Measurements from ENCODE around the gene ALDOB. TPM values are rescaled to one million over a fixed set of nuclear protein-coding genes. Genes with fewer than 3 reads are reported as not detected.

The ALDOB gene
- total RNA-seq, 1 experiment from 2014 or later = not detected

DNA sequence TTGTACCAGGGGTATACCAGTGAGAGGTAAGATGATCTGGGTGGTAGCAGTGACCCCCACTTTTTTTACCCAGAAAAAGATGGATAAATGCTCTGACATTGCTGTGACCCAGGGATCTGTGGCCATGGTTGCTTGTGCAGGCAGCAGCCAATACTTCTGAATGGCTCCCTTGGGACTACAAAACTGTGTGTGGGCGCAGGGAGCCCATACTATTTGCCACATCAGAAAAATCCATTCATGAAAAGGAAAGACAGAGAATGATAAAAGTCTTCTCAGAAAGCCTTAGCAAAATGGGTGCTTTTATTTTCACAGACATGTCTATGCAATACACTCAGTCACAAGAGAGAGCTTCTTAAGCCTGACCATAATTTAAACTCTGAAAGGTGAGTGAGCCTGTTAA lies 37.3 kb upstream of the ALDOB start:
- H2AK5ac ChIP-seq (ENCODE audit: insufficient read length, low read length) = no peak overlapping the region
- no peaks in the 10 kb centered on the region for H3K9me3 Mint-ChIP-seq
- H2AFZ ChIP-seq (ENCODE audit: low read length) = no peak overlapping the region
- H3T11ph ChIP-seq (ENCODE audit: low read length) = no peak overlapping the region
- no peak for DNase-seq
- no peak overlapping the region for H3K4me2 ChIP-seq (ENCODE audit: insufficient read depth, insufficient read length, low read length)
- no peak overlapping the region for H3K56ac ChIP-seq (ENCODE audit: insufficient read length, low read depth, low read length)
- peaks cover 16 to 17% of the 10 kb centered on the region in 2 experiments for H3K4me1 Mint-ChIP-seq
- no peaks in the 10 kb centered on the region for H3K9me3 ChIP-seq (ENCODE audit: control insufficient read depth, low read depth, low read length)
- peaks cover 15 to 31% (median 30%) of the 10 kb centered on the region in 3 experiments; a peak in 6 of 7 replicates for H3K36me3 Mint-ChIP-seq (ENCODE audit: insufficient read depth in 1 of 3, low read depth in 3 of 3)
- no peak overlapping the region for H3K23ac ChIP-seq (ENCODE audit: insufficient read length, low read depth, low read length)
- no peak overlapping the region for H2BK12ac ChIP-seq (ENCODE audit: insufficient read length, low read depth, low read length)
- no peaks in the 10 kb centered on the region for H3K23me2 ChIP-seq (ENCODE audit: insufficient read length, low read depth, low read length, poor library complexity, severe bottlenecking)
- no peak overlapping the region for H2BK15ac ChIP-seq (ENCODE audit: low read depth, low read length)
- no peak overlapping the region for H3K14ac ChIP-seq (ENCODE audit: insufficient read depth, low read length)
- H3K4me1 ChIP-seq (ENCODE audit: insufficient read depth, low read length) = no peaks in the 10 kb centered on the region
- no peak overlapping the region for H4K8ac ChIP-seq (replicated peaks; ENCODE audit: insufficient read length, low read depth, low read length)
- no peak overlapping the region for H4K5ac ChIP-seq (ENCODE audit: insufficient read length, low read depth, low read length)
- no peak overlapping the region for H3K4me3 Mint-ChIP-seq
- no peaks in the 10 kb centered on the region for H3K79me2 ChIP-seq (ENCODE audit: insufficient read depth, low read length)
- no peak overlapping the region for H2BK20ac ChIP-seq (ENCODE audit: low read depth, low read length, poor library complexity, severe bottlenecking)
- H3K18ac ChIP-seq (ENCODE audit: insufficient read length, low read depth, low read length) = no peak overlapping the region
- no peaks in the 10 kb centered on the region for H3K27me3 ChIP-seq (ENCODE audit: insufficient read depth, low read length)
- H3K27ac Mint-ChIP-seq = no peak overlapping the region
- H3K9ac ChIP-seq (ENCODE audit: extremely low read depth, insufficient read length, low read length) = no peak overlapping the region
- no CpG with 5 or more reads among the region's 1 CpG for WGBS (ENCODE audit: extremely low coverage, insufficient read length, low lambda C conversion rate)
- H4K91ac ChIP-seq (ENCODE audit: insufficient read length, low read depth, low read length) = no peak overlapping the region
- H4K20me1 ChIP-seq (ENCODE audit: control insufficient read depth, insufficient read depth, insufficient read length) = no peaks in the 10 kb centered on the region
- no peaks in the 10 kb centered on the region for H3K79me1 ChIP-seq (ENCODE audit: insufficient read depth, low read depth, low read length, poor library complexity, severe bottlenecking)
- H3K27ac ChIP-seq (ENCODE audit: insufficient read length, low read depth, low read length) = no peak overlapping the region
- H3K4ac ChIP-seq (ENCODE audit: low read depth, low read length) = no peak overlapping the region
- no peak for TF ChIP-seq CTCF (conservative IDR thresholded peaks at IDR 0.05)
- no peaks in the 10 kb centered on the region; the same call in 1 of the 2 replicates for H3K27me3 Mint-ChIP-seq (ENCODE audit: low read depth)
- no peak overlapping the region for H2BK120ac ChIP-seq (ENCODE audit: low read depth, low read length, poor library complexity, severe bottlenecking)
- no peak overlapping the region for H2BK5ac ChIP-seq (ENCODE audit: insufficient read length, low read length)
